GM13977 (cell line): ENCODE data around the gene BEND4.

Experiments
- DNase-seq: peaks from one replicate; pipeline ENCODE4 v3.0.0; 2012; ENCODE audit warnings: low spot score
- CTCF ChIP-seq: IDR thresholded peaks from 2 replicates; pipeline ENCODE4 v1.5.1; 2012; ENCODE audit warnings: mild to moderate bottlenecking, control low read depth; ENCODE audit not compliant: insufficient read depth; ENCODE audit errors: extremely low read depth, missing control alignments
- in situ Hi-C: fragments of 300-500 bp; cut with MboI; formaldehyde crosslinking; loops from one replicate; pipeline ENCODE4 v1.12.0; 2022; ENCODE audit warnings: low sequenced_read_pairs, low pct_unique_long_range_greater_than_20kb, mixed read lengths, inconsistent platforms; ENCODE audit not compliant: unreplicated experiment

The BEND4 gene

GRCh38 chr4:42136371-42136770 lies 16.1 kb downstream of the BEND4 start:
- DNase-seq = no peak
- no peak for TF ChIP-seq CTCF
- in situ Hi-C loops = no loop called here

GRCh38 chr4:42133006-42133405 lies 19.4 kb downstream of the BEND4 start:
- in situ Hi-C loops = no loop called here
- TF ChIP-seq CTCF = no peak
- no peak for DNase-seq

- in situ Hi-C loops = no loop called here
- DNase-seq = no peak
- no peak for TF ChIP-seq CTCF
These were observed 20.4 kb downstream of the BEND4 start for GRCh38 chr4:42132099-42132498.

DNA sequence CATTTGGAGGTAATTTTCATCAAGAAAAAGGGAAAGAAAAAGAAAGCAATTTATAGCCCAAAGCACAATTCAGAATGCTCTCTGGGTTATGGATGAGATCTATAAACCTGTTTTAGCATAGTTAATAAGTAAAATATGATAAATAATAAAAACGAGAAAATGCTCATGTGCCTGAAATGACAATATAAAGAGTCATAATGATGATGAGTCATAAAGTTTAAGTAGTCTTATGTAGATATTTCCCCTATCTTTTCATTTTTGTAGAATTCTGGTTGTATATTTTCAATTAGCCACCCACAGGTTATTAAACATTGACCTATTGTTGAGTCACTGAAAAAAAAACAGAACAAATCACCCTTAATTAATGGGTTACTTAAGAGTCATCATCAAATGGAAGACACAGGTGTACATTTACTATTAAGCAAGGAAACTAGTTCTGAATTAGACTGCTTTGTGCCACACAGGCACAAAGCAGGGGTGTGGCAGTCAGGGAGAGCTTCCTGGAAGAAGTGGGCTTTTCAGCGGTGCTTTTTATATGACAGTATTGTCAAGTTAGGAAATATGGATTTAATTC lies 29.3 kb downstream of the BEND4 start:
- in situ Hi-C loops = no loop called here
- TF ChIP-seq CTCF = no peak
- no peak for DNase-seq

- no peak for TF ChIP-seq CTCF
- in situ Hi-C loops = no loop called here
- no peak for DNase-seq
These were observed 30.2 kb downstream of the BEND4 start for GRCh38 chr4:42122237-42122636.

- DNase-seq = no peak
- in situ Hi-C loops = no loop called here
- TF ChIP-seq CTCF = no peak
These were observed 32.6 kb downstream of the BEND4 start for GRCh38 chr4:42119886-42120285.

GRCh38 chr4:42112846-42113245 lies 39.6 kb downstream of the BEND4 start:
- TF ChIP-seq CTCF = no peak
- no peak for DNase-seq
- in situ Hi-C loops = no loop called here
